Astrocyte of the cerebellum (primary cell): ENCODE results near the gene XG.
"Not testable (repeated sequence)": the region's sequence is repeated elsewhere in the genome, so short reads cannot be mapped to it uniquely, and the experiment has no call there.

Experiments used
- DNase-seq: peaks from one replicate; pipeline ENCODE4 v3.0.0-alpha.2; 2011; ENCODE audit warnings: low read depth
- H3K4me3 ChIP-seq: 2 replicates; pipeline ENCODE4 v1.5.1; 2011; ENCODE audit warnings: mild to moderate bottlenecking, low read depth, low read length, moderate library complexity
- CTCF ChIP-seq: IDR thresholded peaks from 2 replicates; pipeline ENCODE4 v1.5.1; 2012; ENCODE audit warnings: low read length, low read depth, moderate library complexity, mild to moderate bottlenecking; ENCODE audit errors: missing control alignments
- in situ Hi-C: cut with HindIII; loops from 2 replicates; pipeline ENCODE4 v1.10.0; 2017; ENCODE audit warnings: low sequenced_read_pairs

The XG gene, protein sequence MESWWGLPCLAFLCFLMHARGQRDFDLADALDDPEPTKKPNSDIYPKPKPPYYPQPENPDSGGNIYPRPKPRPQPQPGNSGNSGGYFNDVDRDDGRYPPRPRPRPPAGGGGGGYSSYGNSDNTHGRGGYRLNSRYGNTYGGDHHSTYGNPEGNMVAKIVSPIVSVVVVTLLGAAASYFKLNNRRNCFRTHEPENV

GRCh38 chrX:2751874-2752300 is at the start of gene XG:
Gene XG (plus strand): TSS chrX:2752040. CDS start chrX:2752275, 235 bp downstream.
- DNase-seq, in situ Hi-C loops: not testable (repeated sequence)

DNA sequence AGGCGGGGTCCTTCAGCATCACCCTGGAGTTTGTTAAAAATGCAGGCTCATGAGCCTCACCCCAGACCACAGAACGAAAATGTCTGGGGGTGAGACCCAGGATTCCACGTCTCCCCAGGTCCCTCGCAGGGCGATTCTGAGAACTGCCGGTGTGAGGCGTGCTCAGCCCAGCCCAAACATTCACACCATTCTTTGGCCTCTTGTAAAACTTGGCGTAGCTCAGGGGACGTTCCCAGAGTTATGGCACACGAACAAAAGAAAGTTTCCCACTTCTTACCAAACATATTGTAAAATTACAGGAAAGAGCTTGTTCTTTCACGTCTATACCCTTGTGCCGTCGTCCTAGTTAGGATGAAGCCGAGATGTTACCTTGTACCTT is 47.9 kb upstream of the XG start:
- in situ Hi-C loops = no loop called here
- DNase-seq = no peak
- TF ChIP-seq CTCF = peak; percentile 60
- no peak overlapping the region for H3K4me3 ChIP-seq

More at GRCh38 chrX:2751874-2752300, at the start of gene XG:
- H3K4me3 ChIP-seq = not testable (repeated sequence)

DNA sequence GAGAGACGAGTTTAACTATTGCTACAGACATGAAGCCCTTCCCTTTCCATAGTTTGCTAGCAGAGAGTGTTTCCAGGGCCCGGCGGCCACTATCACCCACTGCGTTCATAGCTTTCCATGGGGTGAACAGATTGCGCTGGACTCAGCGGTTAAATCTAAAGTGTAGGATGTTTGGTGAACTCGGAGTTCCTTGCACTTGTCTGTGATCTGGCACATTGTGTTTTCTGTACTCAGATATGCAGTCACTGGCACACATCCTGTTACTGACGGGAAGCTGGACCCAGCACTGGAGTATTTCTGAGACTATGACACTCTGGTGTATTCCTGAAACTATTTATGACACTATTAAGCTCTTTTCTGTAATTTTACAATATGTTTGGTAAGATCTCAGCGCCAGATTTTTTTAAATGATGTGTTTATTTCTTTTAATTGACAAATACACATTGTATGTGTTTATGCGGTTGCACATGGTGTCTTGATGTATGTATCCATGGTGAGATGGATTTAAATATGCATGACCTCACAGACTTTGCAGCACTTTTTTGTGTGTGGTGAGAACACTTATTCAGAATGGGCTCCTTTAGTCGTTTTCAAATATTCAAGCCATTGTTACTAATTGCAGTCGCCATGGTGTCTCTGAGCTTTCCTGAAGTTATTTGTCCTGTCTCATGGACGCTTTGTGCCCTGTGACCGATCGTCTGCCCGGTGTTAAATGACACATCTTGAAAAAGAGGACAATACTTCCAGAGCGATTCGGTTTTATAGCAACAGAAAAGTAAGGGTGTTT is 46.6 kb upstream of the XG start:
- DNase-seq = no peak
- in situ Hi-C loops = no loop called here
- H3K4me3 ChIP-seq = no peak overlapping the region
- TF ChIP-seq CTCF = no peak

GRCh38 chrX:2707334-2707760 is 44.5 kb upstream of the XG start:
- in situ Hi-C loops = no loop called here
- DNase-seq = no peak
- no peak overlapping the region for H3K4me3 ChIP-seq
- no peak for TF ChIP-seq CTCF

- no peak overlapping the region for H3K4me3 ChIP-seq
- no peak for TF ChIP-seq CTCF
- in situ Hi-C loops = no loop called here
- no peak for DNase-seq
Measured at GRCh38 chrX:2708021-2708420, 43.8 kb upstream of the XG start.

DNA sequence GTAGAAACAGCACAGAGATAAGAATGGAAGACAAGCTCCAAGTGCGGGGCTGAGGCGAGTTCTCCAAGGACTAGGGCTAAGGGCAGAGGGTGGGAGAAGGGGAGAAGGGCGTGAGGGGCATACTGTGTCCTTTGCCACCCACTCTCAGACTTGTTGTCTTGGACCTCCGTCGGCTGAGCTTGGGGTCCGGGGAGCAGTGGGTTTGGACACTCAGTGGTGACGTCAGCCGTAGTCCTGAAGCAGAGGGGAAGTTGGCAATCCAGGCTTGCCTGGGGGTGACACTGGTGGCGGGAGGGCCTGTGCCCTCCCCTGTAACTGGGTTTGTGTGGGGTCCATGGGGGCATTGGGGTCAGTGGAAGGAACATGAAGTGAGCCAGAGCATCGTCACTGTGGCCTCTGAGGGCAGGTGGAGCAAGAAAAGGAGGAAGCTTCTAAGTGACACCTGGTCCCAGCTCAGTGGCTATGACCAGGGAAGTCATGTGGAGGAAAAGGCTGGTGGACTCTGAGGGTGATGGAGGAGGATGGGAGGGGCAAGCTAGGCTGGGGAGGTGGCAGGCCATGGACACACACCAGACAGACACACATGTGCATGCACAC is 43.1 kb upstream of the XG start:
- no peak overlapping the region for H3K4me3 ChIP-seq
- in situ Hi-C loops = no loop called here
- no peak for TF ChIP-seq CTCF
- DNase-seq = no peak

GRCh38 chrX:2709556-2709955 is 42.3 kb upstream of the XG start:
- TF ChIP-seq CTCF = no peak
- no peak for DNase-seq
- in situ Hi-C loops = no loop called here
- H3K4me3 ChIP-seq = no peak overlapping the region
